Omental fat pad (tissue), 4 donors: ENCODE measurements around the gene UGT1A3. TPM values are rescaled to one million over a fixed set of nuclear protein-coding genes. Genes with fewer than 3 reads are reported as not detected.
"Not testable (repeated sequence)": the region's sequence is repeated elsewhere in the genome, so short reads cannot be mapped to it uniquely, and the experiment has no call there.

Source experiments
- ATAC-seq: fragments of 150-250 bp; one replicate; pipeline ENCODE4 v1.9.1; 2016; ENCODE audit warnings: mild to moderate bottlenecking, moderate library complexity; ENCODE audit not compliant: low FRiP score
- DNase-seq: peaks from one replicate; pipeline ENCODE4 v3.0.0-alpha.2; 2019; ENCODE audit warnings: low spot score
- total RNA-seq, 4 donors: library from RNA; depleted of rRNA; stranded (reverse); fragments of >200 nt; gene quantifications; one replicate each; pipeline ENCODE4 v1.1.0, GENCODE V29; 2016
- TF ChIP-seq, protein P1 (sequence below), 3 donors: fragments of 450-650 bp; IDR thresholded peaks; one replicate each; pipeline ENCODE4 v1.5.1; 2016 to 2017; ENCODE audit warnings: antibody characterized with exemption in 3 of 3, mild to moderate bottlenecking in 3 of 3, moderate library complexity in 2 of 3

The UGT1A3 gene
- total RNA-seq, 4 donors from 2014 or later = not detected

GRCh38 chr2:233714121-233714520 is 14.7 kb upstream of the UGT1A3 start:
- TF ChIP-seq, protein P1, sequence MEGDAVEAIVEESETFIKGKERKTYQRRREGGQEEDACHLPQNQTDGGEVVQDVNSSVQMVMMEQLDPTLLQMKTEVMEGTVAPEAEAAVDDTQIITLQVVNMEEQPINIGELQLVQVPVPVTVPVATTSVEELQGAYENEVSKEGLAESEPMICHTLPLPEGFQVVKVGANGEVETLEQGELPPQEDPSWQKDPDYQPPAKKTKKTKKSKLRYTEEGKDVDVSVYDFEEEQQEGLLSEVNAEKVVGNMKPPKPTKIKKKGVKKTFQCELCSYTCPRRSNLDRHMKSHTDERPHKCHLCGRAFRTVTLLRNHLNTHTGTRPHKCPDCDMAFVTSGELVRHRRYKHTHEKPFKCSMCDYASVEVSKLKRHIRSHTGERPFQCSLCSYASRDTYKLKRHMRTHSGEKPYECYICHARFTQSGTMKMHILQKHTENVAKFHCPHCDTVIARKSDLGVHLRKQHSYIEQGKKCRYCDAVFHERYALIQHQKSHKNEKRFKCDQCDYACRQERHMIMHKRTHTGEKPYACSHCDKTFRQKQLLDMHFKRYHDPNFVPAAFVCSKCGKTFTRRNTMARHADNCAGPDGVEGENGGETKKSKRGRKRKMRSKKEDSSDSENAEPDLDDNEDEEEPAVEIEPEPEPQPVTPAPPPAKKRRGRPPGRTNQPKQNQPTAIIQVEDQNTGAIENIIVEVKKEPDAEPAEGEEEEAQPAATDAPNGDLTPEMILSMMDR (IDR thresholded peaks at IDR 0.05) = no peak
- DNase-seq (no peak), ATAC-seq (no peak)

DNA sequence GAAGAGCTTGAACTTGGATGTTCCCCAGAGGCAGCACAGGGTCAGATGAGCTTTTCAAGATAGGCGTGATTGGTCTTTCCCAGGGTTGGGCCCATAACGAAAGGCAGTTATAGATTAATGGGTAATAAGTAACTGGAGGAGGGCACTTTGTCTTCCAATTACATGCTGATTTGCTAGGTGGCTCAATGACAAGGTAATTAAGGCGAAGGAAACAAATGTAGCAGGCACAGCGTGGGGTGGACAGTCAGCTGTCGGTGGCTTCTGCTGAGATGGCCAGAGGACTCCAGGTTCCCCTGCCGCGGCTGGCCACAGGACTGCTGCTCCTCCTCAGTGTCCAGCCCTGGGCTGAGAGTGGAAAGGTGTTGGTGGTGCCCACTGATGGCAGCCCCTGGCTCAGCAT is 10.3 kb upstream of the UGT1A3 start, which contains the start of gene UGT1A4:
Gene UGT1A4, plus strand, starts transcription at position 185 of the 400 bp plus-strand sequence. Its CDS starts 85 bp downstream, at position 270.
- TF ChIP-seq, protein P1 (IDR thresholded peaks at IDR 0.05) = no peak
- DNase-seq = no peak
- no peak for ATAC-seq

DNA sequence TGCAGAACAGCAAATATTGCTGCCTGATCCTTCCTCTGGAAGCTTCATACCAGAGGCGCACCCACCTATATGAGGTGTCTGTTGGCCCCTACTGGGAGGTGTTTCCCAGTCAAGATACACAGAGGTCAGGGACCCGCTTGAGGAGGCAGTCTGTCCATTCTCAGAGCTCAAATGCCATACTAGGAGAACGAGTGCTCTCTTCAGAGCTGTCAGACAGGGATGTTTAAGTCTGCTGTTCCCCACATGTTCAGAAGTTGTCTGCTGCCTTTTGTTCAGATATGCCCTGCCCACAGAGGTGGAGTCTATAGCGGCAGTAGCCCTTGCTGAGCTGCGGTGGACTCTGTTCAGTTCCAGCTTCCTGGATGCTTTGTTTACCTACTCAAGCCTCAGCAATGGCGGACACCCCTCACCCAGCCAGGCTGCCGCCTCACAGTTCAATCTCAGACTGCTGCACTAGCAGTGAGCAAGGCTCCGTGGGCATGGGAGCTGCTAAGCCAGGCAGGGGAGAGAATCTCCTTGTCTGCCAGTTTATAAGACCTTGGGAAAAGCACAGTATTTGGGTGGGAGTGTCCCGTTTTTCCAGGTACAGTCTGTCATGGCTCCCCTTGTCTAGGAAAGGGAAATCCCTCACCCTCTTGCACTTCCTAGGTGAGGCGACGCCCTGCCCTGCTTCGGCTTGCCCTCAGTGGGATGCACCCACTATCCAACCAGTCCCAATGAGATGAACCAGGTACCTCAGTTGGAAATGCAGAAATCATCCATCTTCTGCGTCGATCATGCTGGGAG is 8.2 kb downstream of the UGT1A3 start:
- not testable (repeated sequence) for DNase-seq, ATAC-seq

DNA sequence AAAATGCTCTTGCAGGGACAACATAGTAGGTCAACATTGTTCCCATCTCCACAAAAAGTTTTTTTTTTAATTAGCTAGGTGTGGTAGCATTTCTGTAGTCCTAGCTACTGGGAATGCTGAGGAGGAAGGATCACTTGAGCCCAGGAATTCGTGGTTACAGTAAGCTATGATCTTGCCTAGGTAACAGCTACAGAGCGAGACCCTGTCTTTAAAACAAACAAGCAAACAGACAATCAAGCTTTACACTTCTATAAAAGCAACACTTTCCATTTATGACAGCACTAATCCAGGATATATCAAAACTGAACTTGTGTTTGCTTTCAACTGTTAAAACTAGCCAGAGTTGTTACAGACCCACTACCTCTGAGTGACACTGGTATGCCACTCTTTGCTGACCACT is 12.0 kb downstream of the UGT1A3 start:
- no peak for ATAC-seq
- no peak for DNase-seq
- TF ChIP-seq, protein P1 (IDR thresholded peaks at IDR 0.05) = no peak

GRCh38 chr2:233743464-233744259 is 14.8 kb downstream of the UGT1A3 start:
- TF ChIP-seq, protein P1 (IDR thresholded peaks at IDR 0.05) = no peak
- ATAC-seq = no peak

GRCh38 chr2:233745073-233745755 is 16.4 kb downstream of the UGT1A3 start:
- ATAC-seq = no peak
- TF ChIP-seq, protein P1 (IDR thresholded peaks at IDR 0.05) = no peak
- no peak for DNase-seq

More at GRCh38 chr2:233743464-233744259, 14.8 kb downstream of the UGT1A3 start:
- no peak for DNase-seq

DNA sequence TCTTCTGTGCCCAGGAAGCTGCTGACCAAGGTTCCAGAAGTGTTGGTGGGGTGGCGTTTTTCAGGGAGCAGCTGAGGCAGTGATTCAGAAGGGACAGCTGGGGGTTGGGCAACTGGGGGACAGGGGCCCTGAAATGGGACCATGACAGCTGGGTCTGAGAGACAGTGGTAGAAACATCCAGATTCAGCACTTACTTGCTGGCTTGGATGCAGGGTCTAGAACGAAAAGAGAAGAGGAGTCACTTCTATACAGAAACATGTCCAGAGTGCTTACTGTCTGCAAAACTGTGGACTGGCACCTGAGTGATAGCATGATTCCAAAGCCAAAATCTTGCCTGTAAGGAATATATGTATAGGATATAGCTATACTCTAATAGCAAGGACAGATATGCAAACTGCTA is 17.0 kb downstream of the UGT1A3 start:
- not testable (repeated sequence) for ATAC-seq

More for the DNA sequence above, 17.0 kb downstream of the UGT1A3 start:
- DNase-seq = not testable (repeated sequence)
